ENCODE data around the gene SIGLEC12.
"Not testable (repeated sequence)": the region's sequence is repeated elsewhere in the genome, so short reads cannot be mapped to it uniquely, and the experiment has no call there.

The SIGLEC12 gene

DNA sequence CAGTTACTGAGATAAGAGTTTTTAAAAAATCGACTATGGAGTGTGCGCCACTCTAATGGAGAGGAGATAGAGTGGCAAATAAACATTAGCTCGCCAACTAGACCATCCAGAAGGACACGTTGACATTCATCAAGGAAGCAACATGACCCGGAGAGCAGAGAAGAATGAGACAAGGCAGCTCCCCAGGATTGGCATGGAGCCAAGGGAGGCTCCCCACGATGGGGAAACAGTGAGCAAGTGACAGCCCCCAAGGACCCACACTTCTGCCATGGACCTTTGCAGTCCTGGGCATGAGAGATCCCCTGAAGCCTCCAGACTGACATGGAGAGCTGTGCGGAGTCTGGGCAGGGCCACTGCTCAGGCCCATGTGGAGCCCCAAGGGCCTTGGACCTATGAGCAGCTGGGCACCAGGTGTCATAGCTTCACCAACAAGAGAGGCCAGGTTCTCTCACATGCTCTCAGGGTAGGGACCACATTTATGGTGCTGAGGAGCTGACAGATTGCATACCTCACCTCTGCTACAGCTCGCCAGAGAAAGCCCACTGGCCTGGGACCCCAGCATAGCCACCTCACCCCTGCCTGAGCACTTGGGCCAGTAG, 23.2 kb upstream of the SIGLEC12 start:
- DNase-seq (ENCODE audit: low read depth) = no peak

GRCh38 chr19:51521781-51522180, 20.2 kb upstream of the SIGLEC12 start:
- no peak for DNase-seq (ENCODE audit: low read depth)

GRCh38 chr19:51521357-51521756, 19.8 kb upstream of the SIGLEC12 start:
- DNase-seq (ENCODE audit: low read depth) = no peak

- DNase-seq (ENCODE audit: low read depth) = no peak
These were observed 19.1 kb upstream of the SIGLEC12 start for GRCh38 chr19:51520728-51521127.

GRCh38 chr19:51514866-51515481, 13.4 kb upstream of the SIGLEC12 start:
- peak; percentile 52 for DNase-seq (ENCODE audit: low read depth)

GRCh38 chr19:51513968-51514367, 12.4 kb upstream of the SIGLEC12 start:
- no peak for DNase-seq (ENCODE audit: low read depth)

GRCh38 chr19:51511353-51511752, 9.8 kb upstream of the SIGLEC12 start:
- DNase-seq (ENCODE audit: low read depth) = no peak

DNA sequence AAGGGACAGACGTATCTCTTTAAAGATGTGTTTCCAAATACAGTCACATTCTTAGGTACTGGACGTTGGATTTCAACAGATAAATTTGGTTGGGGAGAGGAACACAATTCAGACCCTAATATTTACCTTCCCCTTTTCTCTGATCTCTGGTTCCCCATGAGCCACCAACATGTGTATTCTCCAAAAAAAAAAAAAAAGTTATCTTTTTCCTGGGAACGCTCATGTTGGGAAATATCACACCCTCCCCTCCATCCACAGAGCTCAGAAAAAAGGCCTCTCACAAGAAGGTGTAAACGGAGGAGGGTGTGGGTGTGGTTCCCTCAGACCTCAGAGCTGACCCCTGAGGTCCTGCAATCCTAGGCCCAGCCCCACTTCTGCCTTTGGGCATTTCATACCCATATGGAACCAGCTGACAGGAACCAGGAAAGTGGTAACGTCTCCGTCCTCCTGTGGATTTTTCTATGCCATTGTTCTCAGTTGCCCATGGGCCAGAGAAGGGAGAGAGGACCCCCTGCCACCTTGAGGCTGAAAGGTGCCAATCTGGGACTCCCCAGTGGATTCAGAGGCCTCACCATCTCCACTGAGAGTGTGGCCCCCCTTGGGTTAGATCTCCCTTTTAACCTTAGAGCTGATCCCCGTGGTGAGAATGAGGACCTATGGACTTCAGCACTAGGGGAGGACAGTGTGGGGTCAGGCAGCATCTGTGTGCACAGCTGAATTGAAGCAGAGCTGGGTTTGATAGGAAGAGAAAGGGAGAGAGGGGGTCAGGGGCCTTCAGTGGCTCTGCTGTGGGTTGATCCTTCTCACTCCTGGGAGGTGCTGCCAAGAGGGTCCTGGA, 8.4 kb upstream of the SIGLEC12 start:
- no peak for DNase-seq (ENCODE audit: low read depth)

DNA sequence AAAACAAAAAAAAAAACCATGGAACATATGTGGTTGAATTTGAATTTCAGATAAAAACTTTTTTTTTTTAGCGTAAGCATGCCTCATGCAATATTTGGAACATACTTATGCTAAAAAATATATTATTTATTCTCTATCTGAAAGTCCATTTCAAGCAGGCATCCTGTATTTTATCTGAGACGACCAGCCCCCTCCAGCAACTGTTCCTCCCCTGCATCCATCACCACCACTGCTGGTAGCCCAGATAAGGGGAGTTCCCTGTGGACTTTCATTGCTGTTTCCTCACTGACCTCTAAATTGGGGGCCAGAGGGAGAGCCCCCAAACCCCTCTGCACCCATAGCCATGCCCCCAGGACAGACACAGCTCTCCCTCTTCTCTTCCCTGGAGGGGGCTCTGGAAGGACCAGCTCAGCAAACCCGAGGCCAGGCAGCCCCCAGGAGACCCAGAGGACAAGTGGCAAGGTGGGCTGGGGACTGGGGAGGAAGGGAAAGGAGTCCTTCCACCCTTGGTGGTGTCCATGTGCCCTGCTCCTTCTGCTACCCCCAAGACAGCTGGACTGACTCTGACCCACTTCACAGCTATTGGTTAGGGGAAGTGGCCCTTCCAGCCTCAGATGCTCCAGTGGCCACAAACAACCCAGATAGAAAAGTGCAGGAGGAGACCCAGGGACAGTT, 6.6 kb upstream of the SIGLEC12 start:
- DNase-seq (ENCODE audit: low read depth) = no peak

- DNase-seq (ENCODE audit: low read depth) = no peak
These were observed 6.0 kb upstream of the SIGLEC12 start for GRCh38 chr19:51507640-51508058.

GRCh38 chr19:51507192-51507591, 5.6 kb upstream of the SIGLEC12 start:
- no peak for DNase-seq (ENCODE audit: low read depth)

DNA sequence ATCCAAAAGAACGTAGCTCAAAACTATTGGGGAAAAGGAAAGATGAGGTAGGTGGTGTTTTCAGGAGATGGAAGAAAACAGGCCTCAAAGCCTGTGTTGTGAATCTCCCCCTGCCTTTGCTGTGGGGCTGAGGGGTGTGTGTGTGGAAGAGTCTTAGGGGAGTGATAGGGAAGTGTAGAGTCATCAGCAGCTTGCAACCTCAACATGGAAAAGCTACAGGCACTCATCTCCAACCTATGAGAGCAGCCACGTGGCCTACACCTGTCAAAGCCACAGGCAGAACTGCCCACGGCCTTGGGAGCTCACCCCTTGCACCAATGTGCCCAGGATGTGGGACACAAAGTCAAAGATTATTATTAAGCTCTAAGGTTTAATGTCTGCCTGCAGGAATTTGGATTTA, 4.3 kb upstream of the SIGLEC12 start:
- DNase-seq (ENCODE audit: low read depth) = no peak

DNA sequence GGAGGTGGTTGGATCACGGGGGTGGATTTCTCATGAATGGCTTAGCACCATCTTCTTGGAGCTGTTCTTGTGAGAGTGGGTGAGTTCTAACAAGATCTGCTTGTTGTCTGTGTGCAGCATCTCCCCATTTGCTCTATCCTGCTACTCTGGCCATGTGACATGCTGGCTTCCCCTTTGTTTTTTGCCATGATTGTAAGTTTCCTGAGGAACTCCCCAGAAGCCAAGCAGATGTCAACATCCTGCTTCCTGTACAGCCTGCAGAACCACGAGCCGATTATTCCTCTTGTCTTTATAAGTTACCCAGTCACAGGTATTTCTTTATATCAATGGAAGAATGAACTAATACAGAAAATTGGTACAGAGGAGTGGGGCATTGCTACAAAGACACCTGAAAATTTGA, 2.3 kb upstream of the SIGLEC12 start:
- no peak for DNase-seq (ENCODE audit: low read depth)

DNA sequence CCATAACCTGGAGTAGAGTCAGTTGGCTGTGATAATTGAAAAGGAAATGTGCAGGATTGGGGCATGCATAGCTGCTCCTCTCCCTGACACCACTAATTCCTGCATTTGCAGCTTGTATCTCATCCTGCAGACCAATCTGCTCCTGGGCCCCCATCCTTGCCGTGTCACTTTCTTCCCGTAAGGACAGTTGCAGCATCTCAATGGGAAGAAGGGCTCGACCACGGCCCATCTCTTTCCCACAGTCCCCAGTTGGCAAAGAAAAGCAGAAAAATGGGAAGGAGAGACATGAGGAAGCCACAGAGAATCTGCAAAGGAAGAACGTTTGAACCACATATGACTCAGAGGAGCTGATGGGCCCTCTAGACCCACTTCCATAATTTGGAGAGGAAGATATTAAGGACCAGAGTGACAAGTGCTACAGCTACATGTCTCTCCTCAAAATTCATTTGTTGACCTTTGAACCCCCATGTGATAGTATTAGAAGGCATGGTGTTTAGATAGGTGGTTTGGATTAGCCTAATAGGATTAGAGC, 1.8 kb upstream of the SIGLEC12 start:
- DNase-seq (ENCODE audit: low read depth) = no peak

DNA sequence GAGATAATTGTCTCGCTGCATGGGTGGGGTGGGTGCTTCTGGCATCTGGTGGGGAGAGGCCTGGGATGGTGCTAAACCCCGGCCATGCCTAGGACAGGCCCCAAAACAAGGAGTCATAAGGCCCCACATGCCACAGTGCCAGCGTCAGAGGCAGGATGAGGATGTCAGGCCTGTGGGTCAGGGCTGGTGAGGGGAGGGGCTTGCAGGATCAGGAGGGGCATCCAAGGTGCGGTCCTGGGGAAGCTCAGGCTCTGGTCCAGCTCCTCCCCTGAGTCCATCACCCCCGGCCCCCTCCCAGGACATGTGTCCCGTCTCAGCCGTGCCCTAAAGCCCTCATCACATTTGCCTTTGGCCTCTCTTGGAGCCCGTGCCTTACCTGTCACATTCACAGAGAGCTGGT, 669 bp downstream of the SIGLEC12 start:
- not testable (repeated sequence) for DNase-seq (ENCODE audit: low read depth)

DNA sequence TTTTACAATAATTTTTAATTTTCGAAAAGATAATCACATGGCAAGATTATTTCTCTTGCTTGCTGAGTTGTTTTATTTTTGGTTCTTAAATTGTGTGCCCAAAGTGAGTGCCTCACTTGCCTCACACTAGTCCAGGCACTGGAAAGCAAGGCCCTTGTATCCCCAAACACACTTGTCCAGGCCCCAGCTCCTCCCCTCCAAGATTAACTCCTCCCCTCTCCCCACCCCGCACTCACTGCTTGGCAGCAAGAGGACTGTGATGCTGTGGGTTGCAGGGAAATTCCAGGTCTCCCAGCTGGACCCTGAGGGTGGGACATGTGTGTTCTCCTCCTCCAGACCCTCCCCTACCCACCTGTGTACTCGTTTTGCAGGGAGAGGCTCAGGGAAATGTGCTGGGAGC, 3.9 kb downstream of the SIGLEC12 start:
- no peak for DNase-seq (ENCODE audit: low read depth)

DNA sequence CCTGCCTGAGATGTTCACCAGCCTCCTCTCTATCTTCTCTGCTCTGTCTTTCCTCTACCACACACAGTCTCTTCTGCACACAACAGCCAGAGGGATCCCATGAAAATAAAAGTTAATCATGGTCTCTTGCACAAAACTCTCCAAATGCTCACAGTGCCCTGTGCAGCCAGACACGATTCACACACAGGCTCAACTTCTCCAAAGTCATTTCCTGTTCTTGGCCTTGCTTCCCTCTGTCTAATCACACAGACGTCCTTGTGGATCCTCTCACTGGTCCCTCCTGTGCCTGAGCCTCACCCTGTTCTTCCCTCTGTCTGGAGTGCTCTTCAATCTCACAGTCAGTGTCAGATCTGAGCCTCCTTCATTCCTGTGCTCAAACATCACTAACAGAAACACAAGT, 7.8 kb downstream of the SIGLEC12 start:
- no peak for DNase-seq (ENCODE audit: low read depth)

GRCh38 chr19:51491586-51491985, 10.0 kb downstream of the SIGLEC12 start:
- DNase-seq (ENCODE audit: low read depth) = no peak

- no peak for DNase-seq (ENCODE audit: low read depth)
These were observed 10.9 kb downstream of the SIGLEC12 start for GRCh38 chr19:51490676-51491075.

- DNase-seq (ENCODE audit: low read depth) = no peak
These were observed 12.5 kb downstream of the SIGLEC12 start for GRCh38 chr19:51489113-51489512.

DNA sequence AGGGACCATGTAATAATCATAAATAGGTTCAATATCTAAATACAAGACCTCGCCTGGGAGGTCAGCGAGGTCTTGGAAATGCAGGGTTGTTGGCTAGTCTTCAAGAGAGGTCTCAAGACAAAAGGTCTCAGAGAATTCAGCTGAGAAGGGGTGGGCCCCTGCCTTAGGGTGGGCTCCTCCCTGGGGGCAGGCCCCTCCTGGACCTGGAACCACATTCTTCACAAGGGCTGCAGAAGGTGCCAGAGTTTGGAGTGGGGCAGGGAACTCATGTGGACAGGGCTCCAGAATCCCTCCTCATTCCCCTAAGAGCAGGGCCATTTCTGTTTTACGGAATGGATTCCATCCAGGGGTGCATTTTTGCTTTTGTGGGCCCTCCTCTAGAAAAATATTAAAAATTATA, 13.1 kb downstream of the SIGLEC12 start:
- no peak for DNase-seq (ENCODE audit: low read depth)

DNA sequence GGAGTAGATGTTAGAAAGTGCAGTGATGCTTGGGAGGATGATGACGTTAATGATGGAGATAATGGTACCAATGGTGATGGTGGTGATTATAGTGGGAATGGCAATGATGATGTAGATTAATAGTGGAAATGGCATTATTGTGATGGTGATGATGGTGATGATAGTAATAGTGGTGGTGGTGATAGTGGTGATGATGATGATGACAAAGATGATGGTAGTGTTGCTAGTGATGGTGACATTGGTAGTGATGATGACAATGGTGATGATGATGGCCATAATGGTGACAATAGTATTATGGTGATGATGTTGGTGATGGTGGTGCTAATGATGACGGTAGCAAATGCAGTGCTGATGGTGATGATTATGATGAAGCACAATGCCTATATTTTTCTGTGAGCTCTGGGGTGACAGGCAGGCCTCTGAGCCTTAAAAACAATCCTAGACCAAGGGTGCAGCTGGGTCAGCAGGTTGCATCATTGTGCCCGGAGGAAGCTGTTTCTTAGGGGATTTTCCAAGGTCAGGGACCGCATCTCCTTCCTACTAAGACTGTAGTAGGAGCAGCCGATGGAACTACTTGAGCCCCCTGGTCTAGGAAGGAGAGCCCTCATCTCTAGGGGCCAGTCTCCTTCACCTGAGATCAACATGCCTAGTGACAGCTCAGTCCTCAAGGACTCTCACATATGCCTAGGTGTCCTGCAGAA, 15.5 kb downstream of the SIGLEC12 start:
- DNase-seq (ENCODE audit: low read depth) = no peak
